Activated CD8-positive, alpha-beta memory T cell treated with anti-CD3 and anti-CD28 coated beads, Interleukin-2, amount 50 U/mL, for 48 hours (primary cell): ENCODE results near the gene MYCBPAP.

Experiments used
- DNase-seq: peaks from one replicate; pipeline ENCODE4 v3.0.0-alpha.2; 2020

The MYCBPAP gene

DNA sequence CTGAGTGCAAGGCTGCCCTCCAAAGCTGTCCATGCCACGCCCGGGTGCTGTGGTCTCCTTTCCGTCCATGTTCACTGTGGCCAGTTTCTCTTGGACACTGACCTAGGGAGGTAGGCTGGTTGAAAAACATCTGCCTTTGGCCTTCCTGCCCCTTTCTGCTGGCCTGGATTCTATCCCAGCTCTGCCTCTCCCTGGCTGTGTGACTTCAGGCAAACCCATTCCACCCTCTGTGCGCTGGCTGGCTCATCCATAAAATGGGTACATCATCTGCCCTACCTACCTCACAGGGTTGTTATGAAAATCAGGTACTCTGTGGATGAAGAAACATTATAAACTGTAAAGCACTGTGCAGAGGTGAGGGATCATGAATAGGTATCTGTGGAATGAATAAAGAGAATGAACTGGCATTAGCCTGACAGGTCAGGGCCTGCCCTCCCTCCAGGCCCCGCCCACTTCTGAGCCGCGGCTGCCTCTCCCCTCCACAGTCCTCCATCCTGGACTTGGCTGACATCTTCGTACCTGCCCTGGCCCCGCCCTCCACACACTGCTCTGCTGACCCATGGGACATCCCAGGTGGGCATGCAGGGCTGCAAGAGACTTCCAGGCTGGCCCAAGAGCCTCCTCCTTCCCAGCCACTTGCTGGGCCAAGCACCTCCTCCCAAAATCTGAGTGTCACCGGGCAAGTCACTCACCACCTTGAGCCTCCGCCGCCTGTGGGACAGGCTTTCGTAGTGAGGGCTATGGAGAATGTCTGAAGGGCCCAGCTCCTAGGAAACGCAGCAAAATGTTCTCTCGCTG lies 31.7 kb downstream of the MYCBPAP start:
- no peak for DNase-seq

DNA sequence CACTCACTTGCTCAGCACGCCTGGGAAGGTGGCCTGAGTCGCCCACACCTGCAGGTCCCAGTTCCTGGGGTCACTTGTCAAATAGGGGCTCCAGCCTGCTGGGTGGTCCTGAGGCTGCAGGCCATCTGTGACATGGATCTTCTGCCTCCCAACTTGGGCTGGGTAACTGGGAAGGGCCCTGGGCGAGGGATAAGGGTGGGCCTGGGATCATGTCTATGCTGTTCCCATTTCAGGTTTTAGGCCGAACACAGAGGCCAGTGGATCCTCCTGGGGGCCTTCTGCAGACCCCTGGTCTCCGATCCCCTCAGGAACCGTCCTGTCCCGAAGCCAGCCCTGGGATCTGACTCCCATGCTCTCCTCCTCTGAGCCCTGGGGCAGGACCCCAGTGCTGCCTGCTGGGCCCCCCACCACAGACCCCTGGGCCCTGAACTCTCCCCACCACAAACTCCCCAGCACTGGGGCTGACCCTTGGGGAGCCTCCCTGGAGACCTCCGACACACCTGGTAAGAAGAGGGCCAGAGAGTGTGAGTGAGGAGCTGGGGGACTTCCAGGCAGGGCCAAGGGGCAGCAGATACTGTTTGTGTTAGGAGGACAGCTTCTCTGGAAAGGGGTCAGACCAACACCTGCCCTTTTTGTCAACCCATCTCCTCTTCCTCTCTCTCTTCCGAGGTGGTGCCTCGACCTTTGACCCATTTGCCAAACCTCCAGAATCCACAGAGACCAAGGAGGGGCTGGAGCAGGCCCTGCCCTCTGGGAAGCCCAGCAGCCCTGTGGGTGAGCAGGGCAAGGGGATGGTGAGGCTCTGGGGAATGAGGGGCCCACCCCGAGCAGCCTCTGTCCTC lies 32.5 kb downstream of the MYCBPAP start:
- no peak for DNase-seq

DNA sequence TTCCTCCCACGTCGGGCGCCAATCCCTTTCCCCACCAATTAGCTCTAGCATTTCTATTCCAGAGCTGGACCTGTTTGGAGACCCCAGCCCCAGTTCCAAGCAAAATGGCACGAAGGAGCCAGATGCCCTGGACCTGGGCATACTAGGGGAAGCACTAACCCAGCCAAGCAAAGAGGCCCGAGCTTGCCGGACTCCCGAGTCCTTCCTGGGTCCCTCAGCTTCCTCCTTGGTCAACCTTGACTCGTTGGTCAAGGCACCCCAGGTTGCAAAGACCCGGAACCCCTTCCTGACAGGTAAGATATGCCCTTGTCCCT lies 33.1 kb downstream of the MYCBPAP start:
- no peak for DNase-seq

DNA sequence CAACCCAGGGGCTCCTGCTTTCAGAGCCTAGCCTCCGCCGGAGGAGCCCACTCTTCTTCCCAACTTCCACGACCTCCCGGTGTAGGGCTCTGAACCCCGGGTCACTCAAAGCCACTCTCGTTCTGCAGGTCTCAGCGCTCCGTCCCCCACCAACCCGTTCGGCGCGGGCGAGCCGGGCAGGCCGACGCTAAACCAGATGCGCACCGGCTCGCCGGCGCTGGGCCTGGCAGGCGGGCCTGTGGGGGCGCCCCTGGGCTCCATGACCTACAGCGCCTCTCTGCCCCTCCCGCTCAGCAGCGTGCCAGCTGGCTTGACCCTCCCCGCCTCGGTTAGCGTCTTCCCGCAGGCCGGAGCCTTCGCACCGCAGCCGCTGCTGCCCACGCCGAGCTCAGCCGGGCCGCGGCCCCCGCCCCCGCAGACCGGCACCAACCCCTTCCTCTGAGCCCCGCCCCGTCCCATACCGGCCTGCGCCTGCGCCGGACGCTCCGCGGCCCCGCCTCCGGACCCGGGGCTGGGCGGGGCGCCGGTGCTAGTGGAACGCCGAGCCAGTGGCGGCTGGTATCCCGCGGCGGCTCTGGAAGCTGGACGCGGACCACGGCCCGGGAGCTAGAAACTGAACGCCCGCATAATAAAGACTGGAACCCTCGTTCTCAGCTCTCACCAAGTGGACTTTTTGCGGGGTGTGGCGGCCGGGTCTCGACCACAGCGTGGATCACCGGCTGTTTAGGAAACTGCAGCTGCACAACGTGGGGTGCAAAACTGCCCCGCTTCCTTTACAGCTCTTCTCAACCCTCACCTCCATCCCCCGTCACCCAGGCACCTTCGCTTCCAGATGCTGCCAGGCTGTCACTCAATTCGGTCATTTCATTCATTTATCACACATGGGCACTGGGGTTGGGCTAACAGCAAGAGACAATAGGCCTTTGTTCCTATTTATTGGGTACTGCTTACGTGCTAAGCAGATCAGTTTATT lies 33.8 kb downstream of the MYCBPAP start:
- peak; percentile 92 for DNase-seq

DNA sequence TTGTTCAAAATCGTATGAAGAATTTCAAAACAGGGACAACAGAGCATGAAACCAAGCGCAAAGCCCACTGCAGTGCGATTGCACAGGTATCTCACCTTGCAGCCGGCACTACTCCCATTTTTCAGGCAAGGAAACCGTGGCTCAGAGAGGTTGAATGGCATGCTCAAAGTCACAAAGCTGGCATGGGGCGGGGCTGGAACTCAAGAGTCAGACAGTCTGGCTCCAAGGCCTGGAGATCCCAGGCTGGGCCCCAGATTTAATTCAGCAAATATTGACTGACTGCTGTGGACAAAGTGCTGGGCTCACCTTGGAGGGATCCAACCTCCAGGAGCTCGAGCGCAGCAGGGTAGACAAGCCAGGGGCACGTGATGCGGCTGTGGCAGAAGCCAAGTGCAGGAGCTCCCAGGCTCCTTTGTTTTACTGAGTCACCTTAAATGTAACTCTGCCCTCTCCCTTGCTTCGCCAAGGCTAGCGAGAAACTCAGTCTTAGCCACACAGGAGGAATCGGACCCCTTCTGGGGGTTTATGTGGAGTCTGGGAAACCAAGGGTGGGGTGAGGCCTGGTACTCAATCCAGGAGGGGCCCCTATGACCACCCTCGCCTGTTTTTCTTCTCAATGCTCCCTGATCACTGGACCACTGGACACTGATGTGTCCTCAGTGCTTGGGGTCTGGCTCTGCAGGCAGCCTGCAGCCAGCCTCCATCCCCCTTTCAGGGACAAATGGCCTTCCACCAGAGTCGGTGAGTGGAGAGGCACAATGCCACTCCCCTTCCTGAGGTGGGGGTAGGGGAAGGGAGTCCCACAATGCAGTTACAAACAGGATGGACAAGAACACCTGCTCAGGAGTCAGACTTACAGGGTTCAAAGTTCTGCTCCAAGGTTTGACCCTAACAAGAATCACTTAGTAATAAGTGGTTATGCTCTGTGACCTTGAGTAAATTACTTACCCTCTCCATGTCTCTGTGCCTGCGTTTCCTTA lies 34.8 kb downstream of the MYCBPAP start:
- no peak for DNase-seq

DNA sequence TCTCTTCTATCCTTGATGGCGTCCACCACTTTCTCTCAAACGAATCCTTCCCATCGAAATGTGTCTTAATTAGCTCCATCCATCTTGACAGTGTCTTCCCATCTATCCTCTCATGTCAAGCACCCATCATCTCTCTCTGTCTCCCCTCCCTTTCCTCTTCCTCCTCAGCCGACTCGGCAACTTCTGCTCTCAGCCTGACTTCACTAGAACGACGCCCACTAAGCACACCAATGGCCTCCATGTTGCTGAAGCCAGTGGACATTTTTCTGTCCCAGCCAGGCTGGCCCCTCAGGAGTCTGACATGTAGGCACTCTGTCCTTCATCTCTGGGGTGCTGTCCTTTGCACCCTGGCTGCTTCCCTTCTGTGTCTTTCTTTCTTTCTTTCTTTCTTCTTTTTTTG lies 36.3 kb downstream of the MYCBPAP start:
- DNase-seq = no peak

DNA sequence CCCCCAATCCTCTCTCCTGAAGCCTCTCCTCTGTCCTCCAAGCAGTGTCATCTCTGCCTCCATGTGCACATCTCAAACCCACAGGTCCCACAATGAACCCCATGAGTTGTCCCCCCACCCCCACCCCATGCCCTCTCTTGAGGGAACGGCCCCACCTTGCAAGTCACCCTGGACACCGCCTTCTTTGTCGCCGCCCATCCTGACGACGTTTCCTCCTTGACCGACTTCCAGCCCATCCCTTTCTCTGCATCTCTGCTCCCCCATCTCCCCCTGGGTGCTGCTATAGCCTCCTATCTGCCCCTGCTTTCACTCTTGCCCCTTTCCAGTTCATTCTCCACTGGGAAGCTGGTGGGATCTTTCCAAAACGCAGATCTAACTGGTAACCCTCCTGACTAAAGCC lies 37.1 kb downstream of the MYCBPAP start:
- no peak for DNase-seq

DNA sequence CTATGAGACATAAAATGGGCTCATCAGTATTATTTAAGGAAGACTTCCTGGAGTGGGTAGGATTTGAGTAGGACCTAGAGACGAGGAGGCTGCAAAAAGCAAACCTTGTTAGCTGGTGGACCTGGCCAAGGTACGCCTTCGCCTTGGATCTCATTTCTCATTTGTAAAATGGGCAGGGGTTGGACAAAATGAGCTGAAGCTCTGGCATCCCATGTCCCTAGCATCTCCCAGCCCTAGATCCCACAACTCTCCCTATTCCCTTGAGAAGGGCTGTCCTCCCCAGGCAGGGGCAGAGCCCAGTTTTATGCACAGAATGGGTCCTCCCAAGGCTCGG lies 38.4 kb downstream of the MYCBPAP start:
- DNase-seq = no peak

DNA sequence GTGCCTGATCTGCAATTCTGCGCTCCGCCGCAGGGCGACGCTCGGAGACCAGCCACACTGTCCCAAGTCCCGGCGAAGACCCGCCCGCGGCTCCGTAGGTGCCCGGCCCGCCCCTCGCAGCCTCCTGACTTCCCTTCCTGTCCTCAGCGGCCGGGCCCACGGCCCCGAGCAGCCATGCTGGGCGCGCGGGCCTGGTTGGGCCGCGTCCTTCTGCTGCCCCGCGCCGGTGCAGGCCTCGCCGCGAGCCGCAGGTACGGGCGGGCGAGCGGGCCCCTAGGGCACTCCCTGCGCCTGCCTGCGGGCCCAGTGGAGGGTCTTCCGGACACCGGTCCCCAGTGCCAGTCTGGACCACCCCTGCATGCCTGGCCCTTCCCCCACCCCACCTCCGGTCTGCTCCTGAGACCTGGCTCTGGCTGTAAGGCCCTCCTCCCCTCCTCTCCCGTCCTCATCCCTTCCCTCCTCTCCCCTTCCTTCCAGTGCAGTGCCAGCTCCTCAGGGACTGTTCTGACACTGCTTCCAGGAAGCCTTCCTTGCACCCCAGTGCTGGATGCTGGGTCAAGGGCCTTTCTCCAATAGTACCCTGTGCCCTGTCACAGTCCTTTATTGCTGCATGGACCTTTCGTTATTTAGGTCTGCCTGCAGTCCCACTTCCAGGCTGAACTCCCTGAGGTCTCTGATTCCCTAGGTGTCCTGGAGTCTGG lies 38.9 kb downstream of the MYCBPAP start, which contains the start of gene SPATA20:
Gene SPATA20 (plus strand): TSS at position 140 of the 701 bp plus-strand sequence. CDS start 35 bp downstream, at position 175.
- peak; percentile 91 for DNase-seq

DNA sequence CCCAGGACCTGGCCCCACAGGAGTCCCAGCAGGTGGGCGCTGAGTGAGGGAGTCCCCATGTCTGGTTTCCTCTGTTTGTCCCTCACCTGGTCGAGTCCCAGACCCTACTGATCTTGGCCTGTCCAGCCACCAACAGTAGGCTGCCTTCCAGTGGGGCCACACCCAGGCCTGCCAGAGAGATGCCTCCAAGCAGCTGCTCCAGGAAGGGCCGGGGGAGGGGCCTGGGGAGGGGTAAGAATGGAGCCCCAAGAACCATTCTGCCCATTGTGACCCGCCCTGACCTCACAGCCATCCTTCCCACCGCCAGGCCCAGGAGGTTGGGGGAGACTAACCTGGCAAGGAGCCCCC lies 39.5 kb downstream of the MYCBPAP start:
- DNase-seq = no peak

DNA sequence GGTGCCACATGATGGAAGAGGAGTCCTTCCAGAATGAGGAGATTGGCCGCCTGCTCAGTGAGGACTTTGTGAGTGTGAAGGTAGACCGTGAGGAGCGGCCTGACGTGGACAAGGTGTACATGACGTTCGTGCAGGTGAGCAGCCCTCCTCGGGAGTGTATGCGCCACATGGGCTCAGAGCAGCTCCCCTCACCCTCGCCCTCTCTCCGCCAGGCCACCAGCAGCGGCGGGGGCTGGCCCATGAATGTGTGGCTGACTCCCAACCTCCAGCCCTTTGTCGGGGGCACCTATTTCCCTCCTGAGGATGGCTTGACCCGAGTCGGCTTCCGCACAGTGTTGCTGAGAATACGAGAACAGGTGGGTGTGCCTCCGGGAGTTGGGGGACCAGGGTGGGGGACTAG lies 40.6 kb downstream of the MYCBPAP start:
- no peak for DNase-seq

DNA sequence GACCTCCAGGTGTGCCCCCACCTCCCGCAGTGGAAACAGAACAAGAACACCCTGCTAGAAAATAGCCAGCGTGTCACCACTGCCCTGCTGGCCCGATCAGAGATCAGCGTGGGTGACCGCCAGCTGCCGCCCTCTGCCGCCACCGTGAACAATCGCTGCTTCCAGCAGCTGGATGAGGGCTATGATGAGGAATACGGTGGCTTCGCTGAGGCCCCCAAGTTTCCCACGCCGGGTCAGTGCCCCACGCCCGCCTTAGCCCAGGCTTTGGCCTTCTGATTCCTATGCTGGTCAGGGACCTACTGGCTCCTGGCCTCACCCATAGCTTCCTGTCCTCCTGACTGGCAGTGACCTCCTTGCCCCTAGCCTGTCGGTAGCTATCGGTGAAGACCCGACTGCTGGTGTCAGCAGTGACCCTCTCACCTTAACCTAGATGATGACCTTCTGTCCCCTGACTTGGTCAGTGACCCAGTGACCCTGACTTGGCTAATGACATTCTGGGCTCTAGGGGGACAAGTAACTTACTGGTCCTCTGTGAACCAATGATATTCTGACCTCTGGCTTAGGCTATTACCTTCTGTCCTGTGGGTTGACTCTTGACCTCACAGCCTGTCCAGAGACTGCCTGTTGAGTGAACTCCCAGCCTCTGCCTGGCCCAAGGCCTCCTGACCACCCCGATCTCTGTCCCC lies 41.2 kb downstream of the MYCBPAP start:
- DNase-seq = no peak

DNA sequence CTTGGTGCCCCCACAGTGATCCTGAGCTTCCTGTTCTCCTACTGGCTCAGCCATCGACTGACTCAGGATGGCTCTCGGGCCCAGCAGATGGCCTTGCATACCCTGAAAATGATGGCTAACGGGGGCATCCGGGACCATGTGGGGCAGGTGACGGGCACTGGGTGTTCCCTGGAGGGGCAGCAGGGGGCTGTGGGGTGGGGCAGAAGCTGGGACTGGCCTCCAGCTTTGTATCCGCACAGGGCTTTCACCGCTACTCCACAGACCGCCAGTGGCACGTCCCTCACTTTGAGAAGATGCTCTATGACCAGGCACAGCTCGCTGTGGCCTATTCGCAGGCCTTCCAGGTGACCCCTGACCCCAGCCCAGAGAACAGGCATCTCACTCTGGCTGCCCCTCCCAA lies 41.7 kb downstream of the MYCBPAP start:
- no peak for DNase-seq

DNA sequence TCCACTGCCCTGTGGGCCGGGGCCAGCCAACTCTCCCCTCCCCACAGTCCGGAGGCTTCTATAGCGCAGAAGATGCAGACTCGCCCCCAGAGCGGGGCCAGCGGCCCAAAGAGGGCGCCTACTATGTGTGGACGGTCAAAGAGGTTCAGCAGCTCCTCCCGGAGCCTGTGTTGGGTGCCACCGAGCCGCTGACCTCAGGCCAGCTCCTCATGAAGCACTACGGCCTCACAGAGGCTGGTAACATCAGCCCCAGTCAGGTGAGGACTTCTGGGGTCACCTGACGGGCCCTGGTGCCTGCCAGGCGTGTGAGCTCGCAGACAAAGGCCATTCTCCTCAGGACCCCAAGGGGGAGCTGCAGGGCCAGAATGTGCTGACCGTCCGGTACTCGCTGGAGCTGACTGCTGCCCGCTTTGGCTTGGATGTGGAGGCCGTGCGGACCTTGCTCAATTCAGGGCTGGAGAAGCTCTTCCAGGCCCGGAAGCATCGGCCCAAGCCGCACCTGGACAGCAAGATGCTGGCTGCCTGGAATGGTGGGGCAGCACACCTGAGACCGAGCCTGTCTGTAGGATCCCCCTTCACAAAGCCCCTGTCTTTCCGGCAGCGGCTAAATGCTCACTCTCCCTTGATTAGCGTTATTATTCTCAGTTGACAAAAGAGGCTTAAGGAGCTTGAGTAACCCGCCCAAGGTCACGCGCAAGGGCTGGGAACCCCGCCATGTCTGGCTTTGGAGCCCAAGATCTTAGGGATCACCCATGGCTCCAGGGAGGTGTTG lies 42.6 kb downstream of the MYCBPAP start:
- DNase-seq = no peak

DNA sequence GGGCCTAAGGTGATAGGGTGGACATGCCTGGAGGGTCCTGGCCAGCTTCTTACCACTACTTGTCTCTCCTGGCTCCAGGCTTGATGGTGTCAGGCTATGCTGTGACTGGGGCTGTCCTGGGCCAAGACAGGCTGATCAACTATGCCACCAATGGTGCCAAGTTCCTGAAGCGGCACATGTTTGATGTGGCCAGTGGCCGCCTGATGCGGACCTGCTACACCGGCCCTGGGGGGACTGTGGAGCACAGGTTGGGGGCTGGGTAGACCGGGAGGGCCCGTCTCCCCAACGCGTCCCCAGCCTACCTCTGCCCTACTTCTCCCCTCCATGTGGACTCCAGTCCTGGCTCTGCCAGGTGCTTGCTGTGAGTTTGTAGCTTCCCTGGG lies 43.2 kb downstream of the MYCBPAP start:
- DNase-seq = no peak

DNA sequence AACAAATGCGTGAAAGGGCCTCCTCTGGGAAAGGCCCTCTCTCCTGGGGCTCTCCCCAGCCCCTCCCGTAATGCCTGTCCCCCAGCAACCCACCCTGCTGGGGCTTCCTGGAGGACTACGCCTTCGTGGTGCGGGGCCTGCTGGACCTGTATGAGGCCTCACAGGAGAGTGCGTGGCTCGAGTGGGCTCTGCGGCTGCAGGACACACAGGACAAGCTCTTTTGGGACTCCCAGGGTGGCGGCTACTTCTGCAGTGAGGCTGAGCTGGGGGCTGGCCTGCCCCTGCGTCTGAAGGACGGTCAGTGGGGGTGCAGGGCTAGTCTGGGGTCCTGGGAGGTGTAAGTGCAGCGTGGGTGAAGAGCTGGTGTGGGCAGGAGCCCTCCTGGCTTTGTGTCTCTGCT lies 43.6 kb downstream of the MYCBPAP start:
- DNase-seq = no peak

DNA sequence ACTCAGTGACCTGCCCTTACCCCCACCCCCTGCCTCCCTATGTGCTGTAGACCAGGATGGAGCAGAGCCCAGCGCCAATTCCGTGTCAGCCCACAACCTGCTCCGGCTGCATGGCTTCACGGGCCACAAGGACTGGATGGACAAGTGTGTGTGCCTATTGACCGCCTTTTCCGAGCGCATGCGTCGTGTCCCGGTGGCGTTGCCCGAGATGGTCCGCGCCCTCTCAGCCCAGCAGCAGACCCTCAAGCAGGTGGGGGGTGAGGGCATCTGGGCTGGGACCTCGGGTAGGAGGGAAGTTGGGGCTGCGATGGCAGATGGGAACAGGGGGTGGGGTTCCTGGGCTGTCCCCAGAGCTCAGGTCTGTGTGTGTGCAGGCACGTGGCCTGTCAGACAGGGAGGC lies 46.0 kb downstream of the MYCBPAP start:
- no peak for DNase-seq

DNA sequence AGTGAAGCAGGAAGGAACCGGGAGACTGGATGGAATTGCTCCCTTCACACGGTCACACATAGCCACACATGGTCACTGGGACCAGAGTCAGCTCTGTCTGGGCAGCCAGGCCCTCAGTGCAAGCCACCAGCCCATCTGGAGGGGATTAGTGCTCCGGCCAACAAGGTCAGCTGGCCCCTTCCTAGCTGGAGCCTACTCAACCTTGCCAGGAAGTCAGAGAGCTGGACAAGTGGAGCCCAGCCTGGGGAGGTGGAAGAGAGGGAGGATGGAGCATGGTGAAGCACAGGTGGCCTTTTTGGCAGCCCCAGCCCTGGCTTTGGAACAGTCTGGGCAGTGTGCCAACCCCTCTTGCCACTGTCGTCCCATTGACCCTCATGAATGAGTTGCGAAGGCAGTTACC lies 48.6 kb downstream of the MYCBPAP start:
- DNase-seq = no peak

DNA sequence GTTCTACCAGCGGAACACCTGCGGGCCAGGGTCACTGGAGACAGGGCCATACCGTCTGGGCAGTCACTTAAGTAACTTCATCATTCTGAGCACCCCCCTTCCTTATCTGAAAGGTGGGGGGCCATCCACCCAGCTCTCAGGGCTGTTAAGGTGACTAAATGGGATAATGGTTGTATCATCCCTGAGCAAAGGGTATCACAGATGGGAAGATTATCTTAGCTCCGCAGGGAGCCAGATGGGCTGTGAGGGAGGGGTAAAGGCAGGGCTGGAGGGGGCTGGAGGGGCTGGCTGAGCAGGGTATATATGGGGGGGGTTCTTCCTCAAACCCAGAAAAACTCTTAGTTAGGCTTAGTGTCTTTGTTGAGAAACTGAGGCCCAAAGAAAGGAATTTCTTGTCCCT lies 49.4 kb downstream of the MYCBPAP start:
- no peak for DNase-seq

DNA sequence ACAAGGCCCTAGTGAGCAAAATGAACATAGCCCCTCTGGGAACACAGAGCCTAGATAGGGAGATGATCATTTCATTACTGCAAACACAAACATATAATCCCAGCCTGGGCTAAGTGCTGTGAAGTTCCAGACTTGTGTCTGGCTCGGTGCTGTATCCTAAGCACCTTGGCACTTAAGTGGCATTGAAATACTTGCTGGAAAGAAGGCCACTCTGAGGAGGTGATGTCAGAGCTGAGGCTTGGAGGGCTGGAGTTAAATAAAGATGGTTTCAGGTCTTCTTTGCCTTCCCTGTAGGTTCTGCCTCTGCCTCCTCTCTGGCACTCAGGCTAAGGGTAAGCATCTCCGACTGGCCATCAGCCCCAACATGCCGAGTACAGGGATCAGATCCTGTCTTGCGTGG lies 49.9 kb downstream of the MYCBPAP start:
- DNase-seq = no peak
